Immature natural killer cell (primary cell): Measurements from ENCODE around the gene FSTL3. TPM values are rescaled to one million over a fixed set of nuclear protein-coding genes. Genes with fewer than 3 reads are reported as not detected.
A peak's percentile ranks its signal among the peaks of the same experiment; 100 is the strongest.

ENCODE experiments used
- DNase-seq, 3 donors: peaks; one replicate each; pipeline ENCODE4 v3.0.0; 2022; ENCODE audit warnings: mixed read lengths in 1 of 3
- H3K27ac Mint-ChIP-seq, 6 donors: one replicate each; pipeline ENCODE4 v1.8.0; 2020; ENCODE audit warnings: mixed read lengths in 6 of 6, mild to moderate bottlenecking in 5 of 6, inconsistent platforms in 4 of 6, moderate library complexity in 3 of 6
- H3K27me3 Mint-ChIP-seq, 3 donors: one replicate each; pipeline ENCODE4 v1.8.0; 2020 to 2021; ENCODE audit warnings: low read depth in 3 of 3, mild to moderate bottlenecking in 3 of 3, mixed read lengths in 3 of 3, moderate library complexity in 3 of 3, inconsistent platforms in 1 of 3
- H3K36me3 Mint-ChIP-seq, 3 donors: one replicate each; pipeline ENCODE4 v1.8.0; 2020; ENCODE audit warnings: mixed read lengths in 3 of 3, inconsistent platforms in 2 of 3, mild to moderate bottlenecking in 2 of 3
- H3K4me1 Mint-ChIP-seq, 2 donors: one replicate each; pipeline ENCODE4 v1.8.0; 2020; ENCODE audit warnings: inconsistent platforms in 2 of 2, mild to moderate bottlenecking in 2 of 2, mixed read lengths in 2 of 2, moderate library complexity in 1 of 2
- H3K4me3 Mint-ChIP-seq, 5 donors: one replicate each; pipeline ENCODE4 v1.8.0; 2020; ENCODE audit warnings: mild to moderate bottlenecking in 5 of 5, mixed read lengths in 5 of 5, inconsistent platforms in 3 of 5, moderate library complexity in 3 of 5
- H3K9me3 Mint-ChIP-seq, 6 donors: one replicate each; pipeline ENCODE4 v1.8.0; 2020; ENCODE audit warnings: mild to moderate bottlenecking in 6 of 6, mixed read lengths in 6 of 6, inconsistent platforms in 4 of 6, moderate library complexity in 3 of 6
- polyA plus RNA-seq, 3 donors: library from polyadenylated mRNA; unstranded; fragments of 300-500 nt; fragmentation: Illumina TruSeq; gene quantifications; one replicate each; pipeline ENCODE4 v1.2.3, GENCODE V29; 2021

The FSTL3 gene
- polyA plus RNA-seq, 3 donors from 2014 or later, result 1.4 to 2.6 TPM; not detected in 1

DNA sequence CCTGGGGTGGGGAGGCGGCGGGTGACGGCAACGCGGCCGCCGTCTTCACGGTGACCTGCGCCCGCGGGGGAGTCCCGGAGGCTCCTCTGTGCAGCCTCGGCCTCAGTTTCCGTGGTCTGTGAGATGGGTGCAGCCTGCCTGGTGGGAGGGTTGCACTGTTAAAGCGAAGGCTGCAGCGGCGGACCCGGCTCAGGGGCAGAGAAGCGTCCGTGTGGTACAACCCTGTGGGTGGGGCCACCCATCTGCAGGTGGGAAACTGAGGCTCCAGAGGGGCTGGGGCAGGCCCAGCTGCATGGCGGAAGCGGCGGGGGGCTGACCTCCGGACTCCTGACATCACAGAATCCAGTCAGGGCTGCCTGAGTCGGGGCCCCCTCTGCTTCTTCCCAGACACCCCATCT, 36.0 kb upstream of the FSTL3 start:
- no peaks in the 10 kb centered on the region for H3K9me3 Mint-ChIP-seq
- no peaks in the 10 kb centered on the region for H3K36me3 Mint-ChIP-seq
- peaks cover 4 to 6% (median 5%) of the 10 kb centered on the region in 3 donors for H3K27me3 Mint-ChIP-seq
- no peak overlapping the region for H3K27ac Mint-ChIP-seq
- no peak for DNase-seq
- no peak overlapping the region for H3K4me3 Mint-ChIP-seq
- H3K4me1 Mint-ChIP-seq, result peaks cover 7 to 9% of the 10 kb centered on the region in 2 donors

DNA sequence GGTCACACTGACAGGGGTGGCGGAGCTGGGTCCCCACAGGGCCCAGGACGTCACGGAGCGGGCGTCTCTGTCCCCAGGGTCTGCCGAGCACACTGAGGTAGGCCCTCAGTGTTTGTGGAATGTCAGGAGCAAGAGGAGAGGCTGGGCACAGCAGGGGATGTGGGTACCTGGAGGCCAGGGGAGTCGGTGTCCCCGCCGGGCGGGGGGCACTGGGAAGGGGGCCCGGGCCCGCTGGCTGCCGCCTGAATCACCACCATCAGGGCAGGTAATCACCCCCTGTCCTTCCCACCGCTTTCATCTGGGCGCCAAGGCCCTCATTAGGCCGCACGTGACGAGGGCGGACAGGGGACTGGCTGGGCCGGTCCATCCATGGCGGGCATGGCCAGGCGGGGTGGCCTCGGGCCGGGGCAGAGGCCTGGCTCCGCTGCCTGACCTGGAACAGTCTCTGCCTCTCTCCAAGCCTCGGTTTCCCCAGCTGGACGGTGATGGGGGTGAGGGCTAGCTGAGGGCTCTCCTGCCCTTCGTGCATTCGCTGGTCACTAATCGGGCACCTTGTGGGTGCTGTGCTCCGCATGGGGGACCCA, 35.5 kb upstream of the FSTL3 start:
- Mint-ChIP-seq H3K27ac (peak overlapping the region in 2 of 6 donors; percentile 36 to 72), H3K36me3 (no peaks in the 10 kb centered on the region), H3K27me3 (peaks cover 4 to 7% (median 5%) of the 10 kb centered on the region in 3 donors), H3K9me3 (no peaks in the 10 kb centered on the region), H3K4me3 (no peak overlapping the region), H3K4me1 (peaks cover 7 to 9% of the 10 kb centered on the region in 2 donors)
- DNase-seq, result no peak

- H3K4me3 Mint-ChIP-seq, result no peak overlapping the region
Observed at GRCh38 chr19:641702-642101, 34.5 kb upstream of the FSTL3 start.

DNA sequence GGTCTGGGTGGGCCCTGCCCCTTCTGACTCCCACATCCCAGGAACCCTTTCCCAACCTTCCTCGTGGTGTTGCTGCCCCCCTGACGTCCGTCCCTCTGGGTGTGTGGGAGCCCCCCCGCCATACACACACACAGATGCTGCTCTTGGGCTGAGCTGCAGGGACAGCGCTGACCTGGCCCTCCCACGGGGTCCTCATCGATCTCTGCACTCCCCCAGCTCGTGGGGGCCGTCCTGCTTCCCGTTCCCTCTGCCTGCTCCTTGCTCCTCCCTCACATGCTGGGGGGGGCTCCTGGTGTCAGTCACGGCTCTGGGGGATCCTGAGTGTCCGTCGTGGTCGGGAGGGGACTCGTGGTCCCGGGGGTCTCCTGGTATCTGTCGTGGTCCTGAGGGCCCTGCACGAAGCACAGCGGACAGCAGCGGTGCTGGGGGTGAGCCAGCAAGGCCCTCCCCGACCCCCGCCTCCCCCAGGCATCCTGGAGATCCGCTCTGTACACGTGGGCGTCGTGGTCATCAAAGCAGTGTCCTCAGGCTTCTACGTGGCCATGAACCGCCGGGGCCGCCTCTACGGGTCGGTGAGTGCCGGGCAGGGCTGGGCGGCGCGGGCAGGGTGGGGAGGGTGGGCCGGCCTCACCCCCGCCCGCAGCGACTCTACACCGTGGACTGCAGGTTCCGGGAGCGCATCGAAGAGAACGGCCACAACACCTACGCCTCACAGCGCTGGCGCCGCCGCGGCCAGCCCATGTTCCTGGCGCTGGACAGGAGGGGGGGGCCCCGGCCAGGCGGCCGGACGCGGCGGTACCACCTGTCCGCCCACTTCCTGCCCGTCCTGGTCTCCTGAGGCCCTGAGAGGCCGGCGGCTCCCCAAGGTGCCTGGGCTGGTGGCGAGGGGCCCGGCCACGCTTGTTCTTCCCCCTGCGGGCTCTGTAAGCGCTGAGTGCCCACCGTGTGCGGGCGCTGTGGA, 33.1 kb upstream of the FSTL3 start:
- H3K9me3 Mint-ChIP-seq, result no peaks in the 10 kb centered on the region
- H3K36me3 Mint-ChIP-seq, result no peaks in the 10 kb centered on the region
- peak overlapping the region in 1 of 6 donors; percentile 17 for H3K27ac Mint-ChIP-seq
- peaks cover 4 to 7% (median 7%) of the 10 kb centered on the region in 3 donors for H3K27me3 Mint-ChIP-seq
- DNase-seq, result no peak
- H3K4me3 Mint-ChIP-seq, result no peak overlapping the region
- H3K4me1 Mint-ChIP-seq, result peaks cover 7 to 9% of the 10 kb centered on the region in 2 donors

More at GRCh38 chr19:641702-642101, 34.5 kb upstream of the FSTL3 start:
- Mint-ChIP-seq H3K9me3 (no peaks in the 10 kb centered on the region), H3K27me3 (peaks cover 4 to 7% (median 7%) of the 10 kb centered on the region in 3 donors), H3K27ac (peak overlapping the region in 4 of 6 donors; percentile 5 to 48 (median 22)), H3K4me1 (peaks cover 7 to 9% of the 10 kb centered on the region in 2 donors), H3K36me3 (no peaks in the 10 kb centered on the region)
- DNase-seq, result no peak

GRCh38 chr19:643736-644135, 32.5 kb upstream of the FSTL3 start:
- peak overlapping the region in 1 of 6 donors; percentile 69 for H3K27ac Mint-ChIP-seq
- H3K4me3 Mint-ChIP-seq, result no peak overlapping the region
- peaks cover 7% of the 10 kb centered on the region in 2 donors for H3K4me1 Mint-ChIP-seq
- DNase-seq, result no peak
- H3K9me3 Mint-ChIP-seq, result no peaks in the 10 kb centered on the region
- H3K36me3 Mint-ChIP-seq, result no peaks in the 10 kb centered on the region
- peaks cover 5 to 9% (median 7%) of the 10 kb centered on the region in 3 donors for H3K27me3 Mint-ChIP-seq

DNA sequence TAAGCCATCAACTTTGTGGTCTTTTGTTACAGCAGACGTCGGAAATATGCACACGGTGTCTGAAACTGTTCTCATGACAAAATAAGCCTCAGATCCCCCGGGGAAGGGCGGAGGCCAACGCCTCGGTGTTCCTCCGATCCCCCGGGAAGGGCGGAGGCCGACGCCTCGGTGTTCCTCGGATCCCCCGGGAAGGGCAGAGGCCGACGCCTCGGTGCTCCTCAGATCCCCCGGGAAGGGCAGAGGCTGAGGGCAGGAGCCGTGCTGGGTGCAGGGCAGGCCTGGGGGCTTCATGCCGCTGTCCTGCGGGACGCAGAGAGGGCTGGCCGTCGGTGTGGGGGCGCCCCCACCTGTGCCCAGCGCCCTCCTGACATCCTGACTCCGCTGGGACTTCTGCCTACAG, 31.8 kb upstream of the FSTL3 start:
- no peak overlapping the region for H3K27ac Mint-ChIP-seq
- peaks cover 3% of the 10 kb centered on the region in 2 donors for H3K4me1 Mint-ChIP-seq
- H3K27me3 Mint-ChIP-seq, result peaks cover 2 to 6% (median 5%) of the 10 kb centered on the region in 3 donors
- DNase-seq, result no peak
- no peaks in the 10 kb centered on the region for H3K36me3 Mint-ChIP-seq
- H3K4me3 Mint-ChIP-seq, result no peak overlapping the region
- H3K9me3 Mint-ChIP-seq, result no peaks in the 10 kb centered on the region

DNA sequence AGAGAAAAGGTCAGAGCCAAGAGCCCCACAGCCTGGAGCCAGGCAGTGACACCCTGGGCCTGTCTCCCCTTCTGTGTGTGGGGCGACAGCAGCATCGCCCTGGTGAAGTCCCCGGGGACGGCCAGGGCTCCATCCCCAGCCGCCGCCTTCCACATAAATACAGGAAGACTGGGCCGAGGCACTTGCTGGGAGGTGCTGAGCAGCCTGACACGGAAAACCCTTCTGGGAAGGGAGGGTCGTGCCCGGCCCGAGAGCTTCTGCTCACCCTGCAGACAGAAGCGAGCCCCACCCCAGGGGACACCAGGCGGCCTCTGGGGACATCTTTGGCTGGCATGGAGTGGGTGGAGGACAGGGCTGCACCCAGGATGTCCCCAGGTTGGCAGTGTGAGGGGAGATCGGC, 31.4 kb upstream of the FSTL3 start:
- Mint-ChIP-seq H3K4me3 (no peak overlapping the region), H3K9me3 (no peaks in the 10 kb centered on the region), H3K4me1 (peaks cover 0 to 2% of the 10 kb centered on the region in 2 donors), H3K27ac (peak overlapping the region in 1 of 6 donors; percentile 31), H3K27me3 (peaks cover 1 to 5% (median 4%) of the 10 kb centered on the region in 3 donors), H3K36me3 (no peaks in the 10 kb centered on the region)
- DNase-seq, result no peak

- DNase-seq, result no peak
- Mint-ChIP-seq H3K27ac (peak overlapping the region in 1 of 6 donors; percentile 66), H3K4me1 (peaks cover 0 to 3% of the 10 kb centered on the region in 2 donors), H3K9me3 (no peaks in the 10 kb centered on the region), H3K27me3 (peaks cover 1 to 5% (median 4%) of the 10 kb centered on the region in 3 donors), H3K36me3 (peaks cover 0 to 3% (median 0%) of the 10 kb centered on the region in 3 donors), H3K4me3 (no peak overlapping the region)
Observed at GRCh38 chr19:645912-646778, 30.0 kb upstream of the FSTL3 start.

DNA sequence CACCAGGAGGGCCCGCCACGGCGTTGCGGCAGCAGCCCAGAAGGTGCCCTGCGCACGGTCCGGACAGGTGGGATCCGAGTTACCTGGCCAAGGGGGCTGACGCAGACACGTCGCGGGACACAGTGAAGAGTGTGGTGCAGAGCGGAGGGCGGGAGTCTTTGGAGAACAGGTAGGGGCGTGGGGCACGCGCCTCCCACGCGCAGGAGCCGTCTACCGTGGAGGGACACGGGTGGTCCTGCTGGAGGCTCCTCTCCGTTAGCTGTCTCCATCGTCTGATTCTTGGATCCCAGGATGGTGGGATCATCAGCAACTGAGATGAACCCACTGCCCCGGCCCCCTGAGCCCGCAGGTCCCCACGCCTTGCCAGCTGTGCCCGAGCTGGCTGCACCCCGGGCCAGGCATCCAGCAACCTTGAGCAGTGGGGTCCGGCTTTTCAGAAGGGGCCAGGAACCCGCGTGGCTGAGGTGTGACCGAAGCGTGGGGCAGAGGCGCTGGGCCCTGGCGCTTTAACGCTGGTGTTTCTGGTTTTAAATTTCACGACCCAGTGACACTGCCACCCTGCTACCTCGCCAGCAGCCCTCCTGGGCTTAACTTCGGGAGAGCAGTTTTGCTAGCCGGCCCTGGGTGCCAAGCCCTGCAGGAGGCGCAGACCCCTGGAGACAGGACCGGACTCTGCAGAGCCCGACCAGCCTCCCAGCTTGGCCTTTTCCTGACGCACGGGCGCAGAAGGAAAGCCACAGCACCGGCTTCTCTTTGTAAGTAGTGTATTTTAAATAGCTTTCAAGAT, 29.2 kb upstream of the FSTL3 start:
- Mint-ChIP-seq H3K36me3 (peaks cover 0 to 3% (median 0%) of the 10 kb centered on the region in 3 donors), H3K27ac (no peak overlapping the region)

DNA sequence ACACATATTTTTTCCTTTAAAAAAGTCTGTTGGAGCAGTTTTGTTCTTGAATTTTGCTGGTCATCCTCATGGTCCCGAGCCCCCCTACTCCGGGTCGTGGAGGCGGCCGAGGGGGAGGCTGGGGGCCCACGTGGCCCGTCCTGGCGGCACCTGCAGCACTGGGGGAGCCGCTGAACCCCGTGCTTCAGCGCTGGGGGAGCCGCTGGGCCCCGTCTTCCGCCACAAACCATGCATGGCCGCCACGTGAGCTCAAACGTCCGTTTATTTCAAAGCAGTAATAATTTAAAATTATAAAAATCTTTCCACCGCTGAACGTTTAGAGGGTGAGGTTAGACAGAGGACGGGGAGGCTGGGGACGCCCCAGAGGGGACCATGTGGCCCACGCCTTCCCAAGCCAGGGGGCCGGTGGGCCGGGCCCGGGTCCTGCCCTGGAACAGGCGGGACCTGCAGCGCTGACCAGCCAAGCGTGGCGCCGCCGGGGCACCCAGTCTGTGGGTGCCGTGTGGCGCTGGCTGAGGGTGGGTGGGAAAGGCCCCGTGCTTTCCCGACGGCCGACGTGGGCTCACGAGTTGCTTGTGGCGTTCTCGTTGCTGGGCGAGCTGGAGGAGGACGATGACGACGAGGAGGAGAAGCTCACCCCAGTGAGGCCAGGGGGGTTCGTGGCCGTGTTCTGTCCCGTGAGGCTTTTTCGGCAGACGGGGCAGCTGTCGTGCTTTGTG, 28.5 kb upstream of the FSTL3 start:
- no peak for DNase-seq
- H3K4me3 Mint-ChIP-seq, result no peak overlapping the region
- no peak overlapping the region for H3K27ac Mint-ChIP-seq

More for the DNA sequence above, 29.2 kb upstream of the FSTL3 start:
- DNase-seq, result no peak
- Mint-ChIP-seq H3K4me3 (no peak overlapping the region), H3K27me3 (peaks cover 1 to 6% (median 4%) of the 10 kb centered on the region in 3 donors), H3K4me1 (peaks cover 0 to 2% of the 10 kb centered on the region in 2 donors), H3K9me3 (no peaks in the 10 kb centered on the region)

DNA sequence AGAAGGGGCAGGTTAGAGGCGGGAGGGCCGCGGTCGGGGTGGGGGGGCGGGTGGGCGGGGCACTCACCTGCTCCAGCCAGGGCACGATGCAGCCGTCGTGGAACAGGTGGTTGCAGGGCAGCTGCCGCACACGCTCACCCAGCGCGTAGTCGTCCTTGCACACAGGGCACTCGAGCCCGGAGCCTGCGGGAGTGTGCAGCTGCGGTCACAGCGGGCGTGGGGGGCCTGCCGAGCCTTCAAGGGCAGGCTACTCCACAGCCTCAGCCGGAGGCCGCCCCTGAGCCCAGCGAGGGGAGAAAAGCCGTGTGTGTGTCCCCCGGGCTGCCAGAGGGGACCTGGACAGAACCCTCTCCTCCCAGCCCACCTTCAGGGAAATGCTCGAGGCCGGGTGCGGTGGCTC, 27.9 kb upstream of the FSTL3 start:
- Mint-ChIP-seq H3K36me3 (peaks cover 0 to 3% (median 0%) of the 10 kb centered on the region in 3 donors), H3K4me3 (no peak overlapping the region), H3K4me1 (peaks cover under 1 to 4% of the 10 kb centered on the region in 2 donors), H3K27me3 (peaks cover 1 to 6% (median 4%) of the 10 kb centered on the region in 3 donors), H3K27ac (no peak overlapping the region), H3K9me3 (no peaks in the 10 kb centered on the region)
- no peak for DNase-seq

More for the DNA sequence above, 28.5 kb upstream of the FSTL3 start:
- H3K4me1 Mint-ChIP-seq, result peaks cover 0 to 2% of the 10 kb centered on the region in 2 donors
- H3K27me3 Mint-ChIP-seq, result peaks cover 1 to 6% (median 4%) of the 10 kb centered on the region in 3 donors
- H3K9me3 Mint-ChIP-seq, result no peaks in the 10 kb centered on the region
- H3K36me3 Mint-ChIP-seq, result peaks cover 0 to 3% (median 0%) of the 10 kb centered on the region in 3 donors
